ENCODE measurements around the gene FFAR1. TPM values are rescaled to one million over a fixed set of nuclear protein-coding genes. Genes with fewer than 3 reads are reported as not detected.

The FFAR1 gene
- total and polyA plus RNA-seq, 2 donors (not counting 3 experiments of a cell fraction or from before 2014, with no cell fraction given), result not detected

GRCh38 chr19:35337984-35338296, 9.8 kb upstream of the FFAR1 start:
- no peak overlapping the region for H3K27ac ChIP-seq (ENCODE audit: insufficient read depth, low read depth, low read length)
- TF ChIP-seq FOS (IDR thresholded peaks at IDR 0.05; ENCODE audit: borderline replicate concordance, insufficient read depth, low read length) (no peak), JUN (IDR thresholded peaks at IDR 0.05; ENCODE audit: borderline replicate concordance, insufficient read depth, insufficient read length, low read depth) (no peak), CTCF (IDR thresholded peaks at IDR 0.05; ENCODE audit: extremely low read depth in 1 of 2, insufficient read depth in 1 of 2, low read depth in 1 of 2, low read length in 2 of 2) (no peak), POLR2AphosphoS5 (IDR thresholded peaks at IDR 0.05; ENCODE audit: insufficient read depth, low read depth, low read length) (no peak), POLR2A (IDR thresholded peaks at IDR 0.05; ENCODE audit: low read depth, low read length) (no peak), EZH2 (IDR thresholded peaks at IDR 0.05; ENCODE audit: borderline replicate concordance, low read depth, low read length, severe bottlenecking) (no peak), MAX (IDR thresholded peaks at IDR 0.05; ENCODE audit: insufficient read depth, insufficient read length) (no peak), MYC (IDR thresholded peaks at IDR 0.05; ENCODE audit: low read depth, low read length) (no peak), GATA2 (IDR thresholded peaks at IDR 0.05; ENCODE audit: insufficient read depth, insufficient read length, low read depth, low read length) (no peak)
- no peaks in the 10 kb centered on the region for H3K9me1 ChIP-seq (replicated peaks; ENCODE audit: control insufficient read depth, extremely low read depth, insufficient read depth, low read length)
- H3K79me2 ChIP-seq (ENCODE audit: control insufficient read depth, insufficient read depth, low read length), result no peaks in the 10 kb centered on the region
- no peaks in the 10 kb centered on the region for H3K27me3 ChIP-seq (ENCODE audit: control insufficient read depth in 2 of 2, insufficient read depth in 2 of 2, low read length in 2 of 2)
- dilution Hi-C loops (cut with MboI; ENCODE audit: extremely low pct_ligation_motif_present, low sequenced_read_pairs) (no loop called here), intact Hi-C loops (cut with micrococcal nuclease) (no loop called here)
- DNase-seq (ENCODE audit: low read depth, low spot score) (no peak), FAIRE-seq (no peak)
- BruUV-seq (replicated peaks), result no TSS peak
- H3K4me1 ChIP-seq (ENCODE audit: control insufficient read depth, extremely low read depth, insufficient read depth, low read length), result no peaks in the 10 kb centered on the region
- no peak overlapping the region for H3K4me3 ChIP-seq (replicated peaks in 1 of 3; ENCODE audit: insufficient read depth in 1 of 3, low read depth in 1 of 3, low read length in 3 of 3)
- H3K36me3 ChIP-seq (ENCODE audit: control insufficient read depth in 2 of 2, extremely low read depth in 1 of 2, insufficient read depth in 2 of 2, low read length in 2 of 2), result no peaks in the 10 kb centered on the region
- no peak overlapping the region for H3K4me2 ChIP-seq (ENCODE audit: insufficient read depth, low read length)
- no peaks in the 10 kb centered on the region for H4K20me1 ChIP-seq (replicated peaks; ENCODE audit: control insufficient read depth, extremely low read depth, insufficient read depth, low read length)
- H3K9me3 ChIP-seq (replicated peaks; ENCODE audit: control insufficient read depth, insufficient read depth, low read length), result no peaks in the 10 kb centered on the region
- POLR2A ChIA-PET, result no interaction called here
- H2AFZ ChIP-seq (ENCODE audit: low read depth, low read length), result no peak overlapping the region
- no peak overlapping the region for H3K9ac ChIP-seq (replicated peaks; ENCODE audit: extremely low read depth, insufficient read depth, low read length)
- CTCF ChIA-PET, result no interaction called here
